Kidney (tissue), 14 donors: Measurements from ENCODE around the gene AP4M1. TPM values are rescaled to one million over a fixed set of nuclear protein-coding genes. Genes with fewer than 3 reads are reported as not detected.

Experiments
- DNase-seq, 5 donors: peaks; one replicate each; pipeline ENCODE4 v3.0.0-alpha.2; 2013 to 2020
- FAIRE-seq: peaks from 2 replicates; lab custom pipeline; 2012; peaks lifted over from hg19 to GRCh38; lab: Jason Lieb, UNC
- H3K27ac ChIP-seq, 2 donors: one replicate each; pipeline ENCODE4 v1.7.0; 2013; ENCODE audit warnings: low read depth in 2 of 2, low read length in 2 of 2, inconsistent platforms in 1 of 2
- H3K27me3 ChIP-seq: one replicate; pipeline ENCODE4 v1.7.1; 2013; ENCODE audit warnings: low read length, inconsistent platforms; ENCODE audit not compliant: control insufficient read depth, insufficient read depth
- H3K36me3 ChIP-seq, 3 donors: one replicate each; pipeline versions ENCODE4 v1.7.0 to v1.7.1; 2013; ENCODE audit warnings: low read length in 3 of 3, control low read depth in 1 of 3, inconsistent platforms in 1 of 3; ENCODE audit not compliant: insufficient read depth in 3 of 3, control insufficient read depth in 2 of 3
- H3K4me1 ChIP-seq, 3 donors: one replicate each; pipeline versions ENCODE4 v1.7.0 to v1.7.1; 2013; ENCODE audit warnings: low read length in 3 of 3, inconsistent platforms in 1 of 3, low read depth in 1 of 3; ENCODE audit not compliant: control insufficient read depth in 2 of 3, insufficient read depth in 2 of 3
- H3K4me3 ChIP-seq, 3 donors: one replicate each; pipeline versions ENCODE4 v1.7.0 to v1.8.1; 2013; ENCODE audit warnings: low read length in 3 of 3, control low read depth in 1 of 3, inconsistent platforms in 1 of 3
- H3K9ac ChIP-seq, 3 donors: one replicate each; pipeline versions ENCODE4 v1.7.0 to v1.7.1; 2013; ENCODE audit warnings: low read length in 3 of 3, control low read depth in 1 of 3, inconsistent platforms in 1 of 3
- H3K9me3 ChIP-seq, 3 donors: one replicate each; pipeline versions ENCODE4 v1.7.0 to v1.7.1; 2013; ENCODE audit warnings: low read length in 3 of 3, control low read depth in 1 of 3, inconsistent platforms in 1 of 3; ENCODE audit not compliant: control insufficient read depth in 2 of 3, insufficient read depth in 1 of 3
- intact Hi-C: fragments of 100-400 bp; cut with DNase I; formaldehyde crosslinking; loops from one replicate; pipeline ENCODE4 v1.11.1; 2022
- polyA plus RNA-seq: library from polyadenylated mRNA; stranded (reverse); fragments of 350-450 nt; fragmentation: Illumina TruSeq; extraction: RNeasy Lipid Tissue Mini Kit (QIAGEN cat#74804); gene quantifications from one replicate; pipeline ENCODE4 v1.2.3, GENCODE V29; 2014; ENCODE audit warnings: low read depth, low replicate concordance; ENCODE audit not compliant: insufficient read depth
- total RNA-seq: library from RNA; stranded (reverse); fragmentation: NEBNext Ultra II Directional; extraction: Animal tissue kit (Norgen Biotek cat#: 25700); gene quantifications from one replicate; pipeline ENCODE4 v1.2.1, GENCODE V29; 2021
- TF ChIP-seq, protein P1 (sequence below): IDR thresholded peaks from 3 replicates; pipeline ENCODE4 v1.5.1; 2012; ENCODE audit warnings: mild to moderate bottlenecking, moderate library complexity, borderline replicate concordance; ENCODE audit not compliant: insufficient read depth; ENCODE audit errors: extremely low read depth
- donor health status: control.
- donor health status: control.
- donor health status: control.
- donor health status: control.
- donor health status: control.
- donor health status: DM: yes; HTN: yes; CAD: no.
- donor health status: Normal renal cell carcinoma (clear cell type).

AP4M1 gene
- total and polyA plus RNA-seq, 2 donors from 2014 or later = 16.4 to 22.8 TPM

DNA sequence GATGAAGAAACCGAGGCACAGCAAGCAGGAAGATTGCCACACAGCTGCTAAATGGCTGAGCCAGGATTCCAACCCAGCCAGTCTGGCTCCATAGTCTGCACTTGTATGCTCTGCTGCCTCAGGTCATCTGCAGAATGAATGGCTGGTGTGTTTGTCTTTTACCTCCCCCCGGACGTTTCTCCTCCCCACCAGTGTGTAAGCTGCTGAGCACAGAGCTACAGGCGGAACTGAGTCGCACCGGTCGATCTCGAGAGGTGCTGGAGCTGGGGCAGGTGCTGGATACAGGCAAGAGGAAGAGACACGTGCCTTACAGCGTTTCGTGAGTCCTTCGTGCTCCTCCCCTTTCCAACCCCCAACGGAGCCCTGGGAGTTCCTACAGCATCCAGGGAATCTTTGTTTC lies 20.6 kb downstream of the AP4M1 start:
- H3K36me3 ChIP-seq = no peaks in the 10 kb centered on the region
- peaks cover 0 to 16% (median 16%) of the 10 kb centered on the region in 3 donors for H3K4me1 ChIP-seq
- no peaks in the 10 kb centered on the region for H3K9me3 ChIP-seq
- H3K4me3 ChIP-seq = no peak overlapping the region
- FAIRE-seq (no peak), DNase-seq (peak in 1 of 5 donors; percentile 47)
- TF ChIP-seq, protein P1, sequence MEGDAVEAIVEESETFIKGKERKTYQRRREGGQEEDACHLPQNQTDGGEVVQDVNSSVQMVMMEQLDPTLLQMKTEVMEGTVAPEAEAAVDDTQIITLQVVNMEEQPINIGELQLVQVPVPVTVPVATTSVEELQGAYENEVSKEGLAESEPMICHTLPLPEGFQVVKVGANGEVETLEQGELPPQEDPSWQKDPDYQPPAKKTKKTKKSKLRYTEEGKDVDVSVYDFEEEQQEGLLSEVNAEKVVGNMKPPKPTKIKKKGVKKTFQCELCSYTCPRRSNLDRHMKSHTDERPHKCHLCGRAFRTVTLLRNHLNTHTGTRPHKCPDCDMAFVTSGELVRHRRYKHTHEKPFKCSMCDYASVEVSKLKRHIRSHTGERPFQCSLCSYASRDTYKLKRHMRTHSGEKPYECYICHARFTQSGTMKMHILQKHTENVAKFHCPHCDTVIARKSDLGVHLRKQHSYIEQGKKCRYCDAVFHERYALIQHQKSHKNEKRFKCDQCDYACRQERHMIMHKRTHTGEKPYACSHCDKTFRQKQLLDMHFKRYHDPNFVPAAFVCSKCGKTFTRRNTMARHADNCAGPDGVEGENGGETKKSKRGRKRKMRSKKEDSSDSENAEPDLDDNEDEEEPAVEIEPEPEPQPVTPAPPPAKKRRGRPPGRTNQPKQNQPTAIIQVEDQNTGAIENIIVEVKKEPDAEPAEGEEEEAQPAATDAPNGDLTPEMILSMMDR = no peak
- no peak overlapping the region for H3K9ac ChIP-seq
- intact Hi-C loops = no loop called here
- no peak overlapping the region for H3K27ac ChIP-seq
- no peaks in the 10 kb centered on the region for H3K27me3 ChIP-seq

DNA sequence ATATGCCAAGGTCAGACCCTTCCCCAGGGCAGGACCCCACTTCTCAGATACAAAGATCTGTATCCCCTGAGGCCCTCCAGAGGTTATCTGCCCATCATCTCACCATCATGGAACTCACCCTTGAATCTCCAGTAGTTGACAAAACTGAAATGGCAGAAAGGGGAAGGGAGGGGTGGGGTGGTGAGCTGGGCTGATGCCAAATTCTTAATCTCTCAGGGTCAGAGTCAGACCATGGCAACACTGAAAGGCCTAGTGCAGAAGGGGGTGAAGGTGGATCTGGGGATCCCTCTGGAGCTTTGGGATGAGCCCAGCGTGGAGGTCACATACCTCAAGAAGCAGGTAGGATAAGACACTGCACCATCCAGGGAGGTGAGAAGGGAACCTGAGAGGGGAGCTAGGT lies 21.1 kb downstream of the AP4M1 start:
- TF ChIP-seq, protein P1 = no peak
- H3K9me3 ChIP-seq = no peaks in the 10 kb centered on the region
- H3K9ac ChIP-seq = no peak overlapping the region
- DNase-seq (no peak), FAIRE-seq (no peak)
- intact Hi-C loops = no loop called here
- H3K4me3 ChIP-seq = no peak overlapping the region
- no peaks in the 10 kb centered on the region for H3K36me3 ChIP-seq
- peaks cover 0 to 16% (median 16%) of the 10 kb centered on the region in 3 donors for H3K4me1 ChIP-seq
- no peak overlapping the region for H3K27ac ChIP-seq
- no peaks in the 10 kb centered on the region for H3K27me3 ChIP-seq

DNA sequence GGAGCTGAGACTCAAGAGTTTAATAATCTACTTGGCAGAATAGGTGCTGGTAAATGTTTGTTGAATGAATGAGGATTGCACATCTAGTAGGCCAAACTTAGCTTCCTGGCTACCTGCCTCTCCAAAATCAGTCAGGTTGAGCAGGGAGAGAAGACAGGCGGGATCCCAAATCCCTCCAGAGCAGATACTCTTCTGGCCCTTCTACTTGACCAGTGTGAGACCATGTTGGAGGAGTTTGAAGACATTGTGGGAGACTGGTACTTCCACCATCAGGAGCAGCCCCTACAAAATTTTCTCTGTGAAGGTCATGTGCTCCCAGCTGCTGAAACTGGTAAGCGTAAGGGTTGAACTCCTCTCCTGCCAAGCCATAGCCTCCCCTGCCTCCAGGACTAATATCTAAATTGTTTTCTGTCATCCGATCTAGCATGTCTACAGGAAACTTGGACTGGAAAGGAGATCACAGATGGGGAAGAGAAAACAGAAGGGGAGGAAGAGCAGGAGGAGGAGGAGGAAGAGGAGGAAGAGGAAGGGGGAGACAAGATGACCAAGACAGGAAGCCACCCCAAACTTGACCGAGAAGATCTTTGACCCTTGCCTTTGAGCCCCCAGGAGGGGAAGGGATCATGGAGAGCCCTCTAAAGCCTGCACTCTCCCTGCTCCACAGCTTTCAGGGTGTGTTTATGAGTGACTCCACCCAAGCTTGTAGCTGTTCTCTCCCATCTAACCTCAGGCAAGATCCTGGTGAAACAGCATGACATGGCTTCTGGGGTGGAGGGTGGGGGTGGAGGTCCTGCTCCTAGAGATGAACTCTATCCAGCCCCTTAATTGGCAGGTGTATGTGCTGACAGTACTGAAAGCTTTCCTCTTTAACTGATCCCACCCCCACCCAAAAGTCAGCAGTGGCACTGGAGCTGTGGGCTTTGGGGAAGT lies 23.1 kb downstream of the AP4M1 start:
- Histone ChIP-seq H3K4me3 (no peak overlapping the region), H3K27ac (no peak overlapping the region), H3K4me1 (peaks cover 0 to 19% (median 15%) of the 10 kb centered on the region in 3 donors), H3K9me3 (no peaks in the 10 kb centered on the region), H3K9ac (no peak overlapping the region), H3K36me3 (no peaks in the 10 kb centered on the region), H3K27me3 (no peaks in the 10 kb centered on the region)
- intact Hi-C loops = no loop called here
- DNase-seq (peak in 1 of 5 donors; percentile 45), FAIRE-seq (no peak)
- TF ChIP-seq, protein P1 = no peak
